HepG2 (cell line): ENCODE data around the gene HECTD4. TPM values are rescaled to one million over a fixed set of nuclear protein-coding genes. Genes with fewer than 3 reads are reported as not detected.

Experiments
- ASH2L ChIP-seq: fragments of 300-600, 200-600 bp; sonication (generic); IDR thresholded peaks from 2 replicates; pipeline ENCODE4 v1.7.0; 2017; ENCODE audit warnings: low read depth, mild to moderate bottlenecking, moderate library complexity, mixed read lengths, low read length; ENCODE audit not compliant: insufficient read length
- CEBPZ ChIP-seq: IDR thresholded peaks from 2 replicates; pipeline ENCODE4 v1.6.1; 2012; ENCODE audit warnings: low read length, improper control_type of control experiment
- EZH2 ChIP-seq: conservative IDR thresholded peaks from 2 replicates; pipeline ENCODE4 v1.6.1; 2012; ENCODE audit warnings: mild to moderate bottlenecking, low read depth, low read length, moderate library complexity
- FLYWCH1 ChIP-seq: sonication (generic); formaldehyde crosslinking; IDR thresholded peaks from 2 replicates; pipeline ENCODE4 v1.8.1; 2023; ENCODE audit warnings: mild to moderate bottlenecking, missing genetic modification reagents
- HMGXB4 ChIP-seq, 2 experiments: sonication (generic) in 1 of 2; formaldehyde crosslinking in 1 of 2; IDR thresholded peaks; 2 replicates each; pipeline versions ENCODE4 v1.4.0 to v1.6.1; 2018 to 2020; ENCODE audit warnings: missing genetic modification reagents in 2 of 2, borderline replicate concordance in 1 of 2, low read depth in 1 of 2, mild to moderate bottlenecking in 1 of 2, missing biosample characterization in 1 of 2
- HNF4A ChIP-seq: sonication (generic); formaldehyde crosslinking; IDR thresholded peaks from 2 replicates; pipeline ENCODE4 v1.4.0; 2020; ENCODE audit warnings: missing genetic modification reagents
- KAT8 ChIP-seq: IDR thresholded peaks from 2 replicates; pipeline ENCODE4 v1.6.1; 2016; ENCODE audit warnings: missing genetic modification reagents, missing compliant biosample characterization
- KLF15 ChIP-seq: sonication (generic); formaldehyde crosslinking; IDR thresholded peaks from 2 replicates; pipeline ENCODE4 v1.8.1; 2023; ENCODE audit warnings: borderline replicate concordance, mild to moderate bottlenecking, inconsistent platforms, missing genetic modification reagents, mixed read lengths
- KLF6 ChIP-seq: IDR thresholded peaks from 2 replicates; pipeline ENCODE4 v1.8.0; 2016; ENCODE audit warnings: missing biosample characterization, missing genetic modification reagents
- LCORL ChIP-seq, 2 experiments: fragments of 450-650 bp in 1 of 2; sonication (generic) in 1 of 2; formaldehyde crosslinking in 1 of 2; IDR thresholded peaks; 2 replicates each; pipeline versions ENCODE4 v1.5.0 to v1.6.1; 2017 to 2020; ENCODE audit warnings: antibody characterized with exemption in 1 of 2, missing genetic modification reagents in 1 of 2
- MXD3 ChIP-seq: IDR thresholded peaks from 2 replicates; pipeline ENCODE4 v1.6.1; 2016; ENCODE audit warnings: mild to moderate bottlenecking, missing biosample characterization, missing genetic modification reagents
- MYNN ChIP-seq: sonication (generic); formaldehyde crosslinking; IDR thresholded peaks from 2 replicates; pipeline ENCODE4 v1.4.0; 2020; ENCODE audit warnings: mild to moderate bottlenecking, low read depth, missing genetic modification reagents
- NFKBIZ ChIP-seq: IDR thresholded peaks from 2 replicates; pipeline ENCODE4 v1.6.1; 2018; ENCODE audit warnings: missing genetic modification reagents, missing compliant biosample characterization
- PPARG ChIP-seq: conservative IDR thresholded peaks from 2 replicates; pipeline ENCODE4 v1.6.1; 2016; ENCODE audit warnings: missing biosample characterization, missing genetic modification reagents
- RBFOX2 ChIP-seq: fragments of 200-400 bp; formaldehyde crosslinking; IDR thresholded peaks from 2 replicates; pipeline ENCODE4 v1.6.1; 2017; ENCODE audit warnings: low read depth, mild to moderate bottlenecking, low read length
- SKI ChIP-seq: fragments of 450-650 bp; IDR thresholded peaks from one replicate; pipeline ENCODE4 v1.6.1; 2018; ENCODE audit warnings: mild to moderate bottlenecking; ENCODE audit not compliant: partially characterized antibody
- SRY ChIP-seq: sonication (generic); formaldehyde crosslinking; IDR thresholded peaks from 2 replicates; pipeline ENCODE4 v1.8.0; 2022; ENCODE audit warnings: mild to moderate bottlenecking, missing genetic modification reagents
- SSRP1 ChIP-seq: IDR thresholded peaks from 2 replicates; pipeline ENCODE4 v1.6.1; 2016; ENCODE audit warnings: control low read depth
- ZBTB38 ChIP-seq: sonication (generic); formaldehyde crosslinking; IDR thresholded peaks from 2 replicates; pipeline ENCODE4 v1.5.1; 2020; ENCODE audit warnings: mild to moderate bottlenecking, missing genetic modification reagents
- ZNF253 ChIP-seq: sonication (generic); formaldehyde crosslinking; IDR thresholded peaks from 2 replicates; pipeline ENCODE4 v1.8.0; 2022; ENCODE audit warnings: mild to moderate bottlenecking, missing genetic modification reagents, borderline replicate concordance
- ZNF264 ChIP-seq: sonication (generic); formaldehyde crosslinking; IDR thresholded peaks from 2 replicates; pipeline ENCODE4 v1.4.0; 2020; ENCODE audit warnings: missing genetic modification reagents
- ZNF441 ChIP-seq: sonication (generic); formaldehyde crosslinking; IDR thresholded peaks from 2 replicates; pipeline ENCODE4 v1.7.0; 2021; ENCODE audit warnings: missing genetic modification reagents, borderline replicate concordance
- ZNF546 ChIP-seq: sonication (generic); formaldehyde crosslinking; conservative IDR thresholded peaks from 2 replicates; pipeline ENCODE4 v1.8.1; 2023; ENCODE audit warnings: mild to moderate bottlenecking, missing genetic modification reagents
- ZNF652 ChIP-seq: IDR thresholded peaks from 2 replicates; pipeline ENCODE4 v1.6.1; 2016; ENCODE audit warnings: low read depth, borderline replicate concordance
- polyA plus RNA-seq, 8 experiments: library from polyadenylated mRNA; depleted of rRNA in 3 of 8; stranded (reverse) in 7 of 8; unstranded in 1 of 8; fragments of >200 nt; fragmentation: Illumina TruSeq in 4 of 8; extraction: Trizol in 4 of 8; gene quantifications; 2 replicates each; pipeline versions ENCODE4 v1.2.1 to v1.2.3, GENCODE V29; 2011 to 2016; ENCODE audit warnings: low read depth in 4 of 8, missing spikeins in 1 of 8, mixed read lengths in 1 of 8; ENCODE audit not compliant: insufficient read depth in 1 of 8
- total RNA-seq, 5 experiments: library from RNA; depleted of rRNA; stranded (reverse); fragments of >200 nt; fragmentation: Illumina TruSeq; extraction: Trizol; gene quantifications; 2 replicates each; pipeline ENCODE4 v1.2.3, GENCODE V29; 2016; ENCODE audit warnings: low read depth in 1 of 5

Gene HECTD4
- total and polyA plus RNA-seq, 2 of the 13 experiments (the other 11 are each of a cell fraction or from before 2014, with no cell fraction given): 9.0 to 11.4 TPM

GRCh38 chr12:112381883-112382796 is at the start of gene HECTD4 (continued):
- no peak for TF ChIP-seq SRY (CRISPR knock-in tag)
- peak; percentile 28; the same call in 1 of the 2 replicates for TF ChIP-seq ZBTB38
- TF ChIP-seq CEBPZ: no peak
- TF ChIP-seq ZNF652 (CRISPR knock-in tag): no peak
- 0 out of 2 replicates have a peak, but pooled peaks have one; percentile 51 for TF ChIP-seq KLF6 (CRISPR knock-in tag)
- no peak for TF ChIP-seq ZNF441 (CRISPR knock-in tag)
- no peak for TF ChIP-seq PPARG (CRISPR knock-in tag)
- TF ChIP-seq SKI: peak; percentile 8
- TF ChIP-seq KLF15 (CRISPR knock-in tag): no peak
- no peak for TF ChIP-seq LCORL (IDR thresholded peaks at IDR 0.05)
- TF ChIP-seq LCORL (CRISPR knock-in tag; IDR thresholded peaks at IDR 0.05): peak; percentile 56; the same call in 1 of the 2 replicates
- TF ChIP-seq KAT8 (CRISPR knock-in tag): peak; percentile 81
- 0 out of 2 replicates have a peak, but pooled peaks have one; percentile 59 for TF ChIP-seq ZNF253 (CRISPR knock-in tag)
- TF ChIP-seq SSRP1 (CRISPR knock-in tag): no peak
- TF ChIP-seq ZNF264: no peak
- TF ChIP-seq MYNN (CRISPR knock-in tag): peak; percentile 46; the same call in 1 of the 2 replicates
- no peak for TF ChIP-seq FLYWCH1 (CRISPR knock-in tag)
- TF ChIP-seq ZNF546 (CRISPR knock-in tag): 0 out of 2 replicates have a peak, but pooled peaks have one; percentile 70
- peak; percentile 34 to 73; a peak in 2 of 4 replicates for TF ChIP-seq HMGXB4 (CRISPR knock-in tag; IDR thresholded peaks at IDR 0.05; ENCODE audit: borderline replicate concordance in 1 of 2, low read depth in 1 of 2)
- TF ChIP-seq HNF4A (CRISPR knock-in tag): no peak; the same call in 1 of the 2 replicates
- TF ChIP-seq NFKBIZ (CRISPR knock-in tag): no peak
- TF ChIP-seq MXD3 (CRISPR knock-in tag): peak; percentile 75
- TF ChIP-seq ASH2L: peak; percentile 76
- TF ChIP-seq RBFOX2: peak; percentile 83
- TF ChIP-seq EZH2: no peak
